AG09319 (cell line): Measurements from ENCODE around the gene SCAMP4.
"Not testable (repeated sequence)": the region's sequence is repeated elsewhere in the genome, so short reads cannot be mapped to it uniquely, and the experiment has no call there.

ENCODE experiments used
- DNase-seq: peaks from one replicate; pipeline ENCODE4 v3.0.0-alpha.2; 2010; ENCODE audit warnings: low read depth; ENCODE audit errors: extremely low read depth
- TF ChIP-seq, protein P1 (sequence below): IDR thresholded peaks from 2 replicates; pipeline ENCODE4 v1.5.1; 2011; ENCODE audit warnings: low read depth, mild to moderate bottlenecking, inconsistent platforms, low read length, moderate library complexity

The SCAMP4 gene

DNA sequence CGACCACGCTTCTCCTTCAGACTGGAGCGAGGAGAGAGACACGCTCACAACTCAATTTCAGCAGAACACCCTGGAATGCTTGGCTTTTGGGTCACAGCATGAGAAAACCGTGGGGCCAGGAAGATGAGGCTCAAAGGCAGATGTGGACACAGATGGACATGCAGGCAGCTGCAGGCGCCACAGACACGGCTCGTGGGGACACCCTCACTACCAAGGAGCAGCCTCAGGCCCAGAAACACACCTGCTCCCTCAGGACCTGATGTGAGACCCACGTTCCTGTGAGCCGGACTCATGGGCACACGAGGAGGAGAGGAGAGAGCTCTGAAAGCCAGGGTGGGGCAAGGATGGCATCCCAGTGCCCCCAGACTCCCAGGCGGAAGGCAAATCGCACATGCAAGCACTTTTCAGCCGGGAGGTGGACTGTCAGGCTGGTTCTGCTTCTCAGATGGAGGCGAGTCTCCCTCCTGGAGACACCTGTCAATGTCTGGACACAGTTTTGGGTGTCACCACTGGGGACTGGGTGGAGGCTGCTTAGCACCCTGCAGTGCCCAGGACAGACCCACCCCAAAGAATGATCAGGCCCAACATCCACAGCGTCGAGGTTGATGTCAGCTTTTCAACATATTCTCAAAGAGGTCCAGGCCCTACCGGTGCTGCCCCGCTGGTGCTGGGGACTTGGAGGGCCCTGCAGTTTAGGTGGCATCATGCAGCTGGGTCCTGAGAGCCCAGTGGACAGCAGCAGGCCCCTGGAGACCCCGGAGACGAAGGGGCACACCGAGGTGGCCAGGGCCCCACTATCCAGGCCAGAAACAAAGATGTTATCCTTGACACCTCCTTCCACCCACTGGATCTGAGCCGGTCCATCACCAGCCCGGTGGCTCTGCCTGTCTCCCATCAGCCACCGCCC, 22.2 kb upstream of the SCAMP4 start:
- no peak for DNase-seq
- TF ChIP-seq, protein P1, sequence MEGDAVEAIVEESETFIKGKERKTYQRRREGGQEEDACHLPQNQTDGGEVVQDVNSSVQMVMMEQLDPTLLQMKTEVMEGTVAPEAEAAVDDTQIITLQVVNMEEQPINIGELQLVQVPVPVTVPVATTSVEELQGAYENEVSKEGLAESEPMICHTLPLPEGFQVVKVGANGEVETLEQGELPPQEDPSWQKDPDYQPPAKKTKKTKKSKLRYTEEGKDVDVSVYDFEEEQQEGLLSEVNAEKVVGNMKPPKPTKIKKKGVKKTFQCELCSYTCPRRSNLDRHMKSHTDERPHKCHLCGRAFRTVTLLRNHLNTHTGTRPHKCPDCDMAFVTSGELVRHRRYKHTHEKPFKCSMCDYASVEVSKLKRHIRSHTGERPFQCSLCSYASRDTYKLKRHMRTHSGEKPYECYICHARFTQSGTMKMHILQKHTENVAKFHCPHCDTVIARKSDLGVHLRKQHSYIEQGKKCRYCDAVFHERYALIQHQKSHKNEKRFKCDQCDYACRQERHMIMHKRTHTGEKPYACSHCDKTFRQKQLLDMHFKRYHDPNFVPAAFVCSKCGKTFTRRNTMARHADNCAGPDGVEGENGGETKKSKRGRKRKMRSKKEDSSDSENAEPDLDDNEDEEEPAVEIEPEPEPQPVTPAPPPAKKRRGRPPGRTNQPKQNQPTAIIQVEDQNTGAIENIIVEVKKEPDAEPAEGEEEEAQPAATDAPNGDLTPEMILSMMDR, result no peak

DNA sequence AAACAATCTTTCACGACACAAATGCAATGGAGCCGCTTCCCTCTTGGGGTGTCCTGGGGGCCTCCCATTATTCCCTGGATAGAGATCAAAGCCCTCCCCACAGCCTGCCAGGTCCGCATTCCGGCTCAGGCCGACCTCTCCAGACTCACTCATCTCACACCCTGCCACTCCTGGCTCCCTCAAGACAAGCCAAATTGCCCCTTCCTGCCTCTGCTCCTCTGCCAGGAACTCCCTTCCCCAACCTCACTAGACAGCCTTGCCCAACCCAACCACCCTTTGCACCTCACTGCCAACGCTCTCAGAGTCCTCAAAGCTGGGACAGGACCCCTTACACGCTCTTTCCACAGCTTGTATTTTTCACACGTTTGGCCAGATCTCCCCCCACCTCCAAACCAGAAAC, 21.4 kb upstream of the SCAMP4 start:
- TF ChIP-seq, protein P1, result no peak
- DNase-seq, result no peak

DNA sequence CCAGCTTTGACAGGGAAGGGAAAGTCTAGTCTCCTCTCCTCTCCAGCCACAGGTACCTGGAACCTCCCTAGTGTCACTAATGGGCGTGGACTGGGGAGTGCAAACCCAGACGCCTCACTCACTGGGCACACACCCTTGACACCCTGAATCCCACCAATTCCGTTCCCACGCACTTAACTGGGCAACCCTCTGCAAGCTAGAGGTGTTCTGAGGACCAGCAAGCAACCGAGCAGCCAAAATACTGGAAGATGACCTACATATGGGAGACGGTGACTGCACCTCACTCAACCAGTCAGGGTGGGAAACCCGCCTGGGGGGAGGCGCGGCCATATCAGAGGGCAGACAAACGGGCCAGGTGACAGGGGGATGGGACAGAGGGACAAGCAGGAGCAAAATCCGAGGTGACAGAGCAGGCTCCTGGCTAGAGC, 20.9 kb upstream of the SCAMP4 start:
- TF ChIP-seq, protein P1, result no peak
- no peak for DNase-seq

DNA sequence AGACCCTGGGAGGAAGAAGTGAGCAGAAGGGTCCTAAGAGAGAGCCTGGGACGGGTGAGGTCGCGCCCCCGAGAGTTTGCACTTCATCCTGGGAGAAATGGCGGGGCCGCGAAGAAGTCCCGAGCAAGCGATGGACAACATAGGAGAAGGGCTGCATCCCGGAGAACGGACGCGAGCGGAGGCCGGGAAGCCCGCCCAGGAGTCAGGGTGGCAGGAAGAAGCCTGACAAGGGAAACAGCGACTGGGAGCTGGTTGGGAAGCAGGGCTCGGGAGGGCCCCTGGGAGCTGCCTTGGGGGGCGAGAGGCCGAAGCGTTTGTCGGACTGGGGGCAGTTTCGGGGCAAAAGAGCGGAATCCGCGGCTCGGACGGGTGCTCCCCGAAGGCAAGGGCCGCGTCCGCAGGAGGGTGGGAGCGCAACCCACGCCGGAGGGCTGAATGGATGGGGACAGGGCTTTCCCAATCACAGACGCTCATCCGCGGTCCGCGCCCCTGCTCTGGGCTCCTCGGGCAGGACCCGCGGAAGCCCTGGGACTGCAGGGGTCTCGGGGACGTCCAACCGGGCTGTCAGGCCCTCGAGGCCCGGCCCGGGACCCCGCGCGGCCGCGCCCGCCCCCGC, 20.4 kb upstream of the SCAMP4 start:
- TF ChIP-seq, protein P1, result no peak
- DNase-seq, result no peak

DNA sequence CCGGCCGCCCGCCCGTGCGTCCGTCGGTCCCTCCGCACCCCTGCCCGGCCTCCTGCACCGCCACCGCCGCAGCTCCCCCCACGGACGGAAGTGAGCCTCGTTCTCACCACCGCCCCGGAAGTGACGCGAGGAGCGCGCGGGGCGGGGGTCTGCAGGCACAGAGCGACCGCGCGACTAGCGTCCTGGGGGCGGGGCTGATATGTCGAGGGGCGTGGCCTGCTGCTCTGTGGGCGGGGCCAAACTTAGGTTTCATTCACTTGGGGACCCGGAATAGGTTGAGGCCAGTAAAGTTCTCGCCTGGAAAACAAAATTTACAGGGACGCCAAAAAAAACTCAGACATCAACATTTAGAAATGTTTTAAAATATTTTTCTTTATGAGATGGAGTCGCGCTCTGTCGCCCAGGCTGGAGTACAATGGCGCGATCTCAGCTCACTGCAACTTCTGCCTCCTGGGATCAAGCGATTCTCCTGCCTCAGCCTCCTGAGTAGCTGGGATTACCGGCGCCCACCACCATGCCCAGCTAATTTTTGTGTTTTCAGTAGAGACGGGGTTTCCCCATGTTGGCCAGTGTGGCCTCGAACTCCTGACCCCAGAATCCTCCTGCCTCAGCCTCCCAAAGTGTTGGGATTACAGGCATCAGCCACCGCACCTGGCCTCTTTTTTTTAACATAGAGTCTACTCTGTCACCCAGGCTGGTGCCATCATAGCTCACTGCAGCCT, 19.6 kb upstream of the SCAMP4 start, which contains the start of gene ABHD17A:
Gene ABHD17A (minus strand): TSS at position 99 of the 722 bp plus-strand sequence. CDS start 3,930 bp downstream, outside the sequence.
- DNase-seq, result peak; percentile 74

DNA sequence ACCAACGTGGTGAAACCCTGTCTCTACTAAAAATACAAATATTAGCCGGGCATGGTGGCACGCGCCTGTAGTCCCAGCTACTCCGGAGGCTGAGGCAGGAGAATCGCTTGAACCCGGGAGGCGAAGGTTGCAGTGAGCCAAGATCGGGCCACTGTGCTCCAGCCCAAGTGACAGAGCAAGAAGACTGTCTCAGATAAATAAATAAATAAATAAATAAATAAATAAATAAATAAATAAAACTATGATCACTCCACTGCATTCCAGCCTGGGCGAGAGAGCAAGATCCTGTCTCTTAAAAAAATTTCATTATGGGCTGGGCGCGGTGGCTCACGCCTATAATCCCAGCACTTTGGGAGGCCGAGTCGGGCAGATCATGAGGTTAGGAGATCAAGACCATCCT, 18.8 kb upstream of the SCAMP4 start:
- not testable (repeated sequence) for DNase-seq

DNA sequence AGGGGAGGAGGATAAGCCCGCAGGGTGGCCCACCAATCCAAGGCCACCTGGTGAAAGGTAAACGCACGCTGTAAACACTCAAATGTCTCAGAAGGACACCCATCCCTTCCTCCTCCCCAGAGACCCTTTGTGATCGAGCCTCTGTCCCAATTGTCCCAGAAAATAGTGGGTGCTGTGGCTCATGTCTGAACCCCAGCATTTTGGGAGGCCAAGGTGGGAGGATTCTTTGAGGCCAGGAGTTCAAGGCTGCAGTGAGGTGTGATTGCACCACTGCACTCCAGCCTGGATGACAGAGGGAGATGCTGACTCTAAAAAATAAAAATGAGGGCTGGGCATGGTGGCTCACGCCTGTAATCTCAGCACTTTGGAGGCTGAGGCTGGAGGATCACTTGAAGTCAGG, 16.8 kb upstream of the SCAMP4 start:
- no peak for DNase-seq
- TF ChIP-seq, protein P1, result no peak

DNA sequence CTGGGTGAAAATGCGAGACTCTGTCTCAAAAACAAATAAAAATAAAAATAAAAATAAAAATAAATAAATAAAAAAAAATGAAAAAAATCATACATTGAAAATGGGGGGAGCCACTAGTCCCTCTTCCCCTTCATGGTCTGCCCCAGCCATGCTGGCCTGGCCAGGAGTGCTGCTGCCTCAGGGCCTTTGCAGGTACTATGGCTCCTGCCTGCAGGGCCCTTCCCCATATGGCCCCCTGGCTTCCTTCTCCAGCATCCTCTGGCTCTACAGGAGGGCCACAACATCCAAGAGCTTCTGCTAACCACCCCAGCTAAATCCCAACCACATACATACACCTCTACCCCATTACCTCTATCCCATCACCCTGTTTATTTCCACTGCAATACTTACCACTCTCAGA, 15.3 kb upstream of the SCAMP4 start:
- TF ChIP-seq, protein P1, result no peak
- DNase-seq, result no peak
